ENCODE results near the gene FBXW8.

The FBXW8 gene

DNA sequence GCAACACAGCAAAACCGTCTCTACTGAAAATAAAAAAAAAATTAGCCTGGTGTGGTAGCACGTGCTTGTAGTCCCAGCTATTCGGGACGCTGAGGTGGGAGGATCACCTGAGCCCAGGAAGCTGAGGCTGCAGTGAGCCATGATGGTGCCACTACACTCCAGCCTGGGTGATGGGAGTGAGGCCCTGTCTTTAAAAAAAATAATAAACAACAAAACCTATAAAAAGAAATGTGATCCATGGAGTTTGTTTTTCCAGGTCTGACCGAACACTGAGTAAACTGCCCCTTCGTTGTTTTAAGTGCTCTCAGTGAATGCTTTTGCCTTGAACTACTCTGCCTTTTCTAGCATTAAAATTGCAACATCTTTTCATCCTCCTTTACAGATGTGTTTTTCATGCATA is 111.7 kb downstream of the FBXW8 start (continued):
- TF ChIP-seq ZNF26 (tag by site-specific recombination; IDR thresholded peaks at IDR 0.05), result no peak
- TF ChIP-seq, protein P1, sequence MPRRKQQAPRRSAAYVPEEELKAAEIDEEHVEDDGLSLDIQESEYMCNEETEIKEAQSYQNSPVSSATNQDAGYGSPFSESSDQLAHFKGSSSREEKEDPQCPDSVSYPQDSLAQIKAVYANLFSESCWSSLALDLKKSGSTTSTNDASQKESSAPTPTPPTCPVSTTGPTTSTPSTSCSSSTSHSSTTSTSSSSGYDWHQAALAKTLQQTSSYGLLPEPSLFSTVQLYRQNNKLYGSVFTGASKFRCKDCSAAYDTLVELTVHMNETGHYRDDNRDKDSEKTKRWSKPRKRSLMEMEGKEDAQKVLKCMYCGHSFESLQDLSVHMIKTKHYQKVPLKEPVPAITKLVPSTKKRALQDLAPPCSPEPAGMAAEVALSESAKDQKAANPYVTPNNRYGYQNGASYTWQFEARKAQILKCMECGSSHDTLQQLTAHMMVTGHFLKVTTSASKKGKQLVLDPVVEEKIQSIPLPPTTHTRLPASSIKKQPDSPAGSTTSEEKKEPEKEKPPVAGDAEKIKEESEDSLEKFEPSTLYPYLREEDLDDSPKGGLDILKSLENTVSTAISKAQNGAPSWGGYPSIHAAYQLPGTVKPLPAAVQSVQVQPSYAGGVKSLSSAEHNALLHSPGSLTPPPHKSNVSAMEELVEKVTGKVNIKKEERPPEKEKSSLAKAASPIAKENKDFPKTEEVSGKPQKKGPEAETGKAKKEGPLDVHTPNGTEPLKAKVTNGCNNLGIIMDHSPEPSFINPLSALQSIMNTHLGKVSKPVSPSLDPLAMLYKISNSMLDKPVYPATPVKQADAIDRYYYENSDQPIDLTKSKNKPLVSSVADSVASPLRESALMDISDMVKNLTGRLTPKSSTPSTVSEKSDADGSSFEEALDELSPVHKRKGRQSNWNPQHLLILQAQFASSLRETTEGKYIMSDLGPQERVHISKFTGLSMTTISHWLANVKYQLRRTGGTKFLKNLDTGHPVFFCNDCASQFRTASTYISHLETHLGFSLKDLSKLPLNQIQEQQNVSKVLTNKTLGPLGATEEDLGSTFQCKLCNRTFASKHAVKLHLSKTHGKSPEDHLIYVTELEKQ (tag by site-specific recombination; IDR thresholded peaks at IDR 0.05; ENCODE audit: borderline replicate concordance), result no peak

- Histone ChIP-seq H3K4me3 (ENCODE audit: low read depth, low read length) (no peak overlapping the region), H3K4me1 (ENCODE audit: control insufficient read depth, insufficient read depth, low read length) (peaks cover 6% of the 10 kb centered on the region), H3K9me3 (ENCODE audit: control insufficient read depth, insufficient read depth, low read depth, low read length) (no peaks in the 10 kb centered on the region), H3K36me3 (ENCODE audit: control insufficient read depth in 2 of 2, insufficient read depth in 1 of 2, low read length in 2 of 2) (peaks cover 0 to 51% of the 10 kb centered on the region in 2 experiments; a peak in 2 of 3 replicates), H3K27ac (ENCODE audit: extremely low read depth, low read depth, low read length) (no peak overlapping the region)
- TF ChIP-seq, protein P2, sequence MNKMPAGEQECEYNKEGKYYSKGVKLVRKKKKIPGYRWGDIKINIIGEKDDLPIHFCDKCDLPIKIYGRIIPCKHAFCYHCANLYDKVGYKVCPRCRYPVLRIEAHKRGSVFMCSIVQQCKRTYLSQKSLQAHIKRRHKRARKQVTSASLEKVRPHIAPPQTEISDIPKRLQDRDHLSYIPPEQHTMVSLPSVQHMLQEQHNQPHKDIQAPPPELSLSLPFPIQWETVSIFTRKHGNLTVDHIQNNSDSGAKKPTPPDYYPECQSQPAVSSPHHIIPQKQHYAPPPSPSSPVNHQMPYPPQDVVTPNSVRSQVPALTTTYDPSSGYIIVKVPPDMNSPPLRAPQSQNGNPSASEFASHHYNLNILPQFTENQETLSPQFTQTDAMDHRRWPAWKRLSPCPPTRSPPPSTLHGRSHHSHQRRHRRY (tag by site-specific recombination; IDR thresholded peaks at IDR 0.05), result no peak
- no peak for TF ChIP-seq HIC1 (tag by site-specific recombination; IDR thresholded peaks at IDR 0.05)
- TF ChIP-seq ZNF37A (tag by site-specific recombination; IDR thresholded peaks at IDR 0.05), result no peak
- no peak for TF ChIP-seq ZNF768 (tag by site-specific recombination; IDR thresholded peaks at IDR 0.05)
- TF ChIP-seq, protein P3, sequence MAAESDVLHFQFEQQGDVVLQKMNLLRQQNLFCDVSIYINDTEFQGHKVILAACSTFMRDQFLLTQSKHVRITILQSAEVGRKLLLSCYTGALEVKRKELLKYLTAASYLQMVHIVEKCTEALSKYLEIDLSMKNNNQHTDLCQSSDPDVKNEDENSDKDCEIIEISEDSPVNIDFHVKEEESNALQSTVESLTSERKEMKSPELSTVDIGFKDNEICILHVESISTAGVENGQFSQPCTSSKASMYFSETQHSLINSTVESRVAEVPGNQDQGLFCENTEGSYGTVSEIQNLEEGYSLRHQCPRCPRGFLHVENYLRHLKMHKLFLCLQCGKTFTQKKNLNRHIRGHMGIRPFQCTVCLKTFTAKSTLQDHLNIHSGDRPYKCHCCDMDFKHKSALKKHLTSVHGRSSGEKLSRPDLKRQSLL (tag by site-specific recombination; IDR thresholded peaks at IDR 0.05), result no peak
- no peak for TF ChIP-seq SETDB1 (IDR thresholded peaks at IDR 0.05; ENCODE audit: insufficient read length, low read length)
- TF ChIP-seq ZFP41 (tag by site-specific recombination; IDR thresholded peaks at IDR 0.05; ENCODE audit: borderline replicate concordance), result no peak
- no peak for TF ChIP-seq ZNF184 (tag by site-specific recombination; IDR thresholded peaks at IDR 0.05)
- TF ChIP-seq, protein P4, sequence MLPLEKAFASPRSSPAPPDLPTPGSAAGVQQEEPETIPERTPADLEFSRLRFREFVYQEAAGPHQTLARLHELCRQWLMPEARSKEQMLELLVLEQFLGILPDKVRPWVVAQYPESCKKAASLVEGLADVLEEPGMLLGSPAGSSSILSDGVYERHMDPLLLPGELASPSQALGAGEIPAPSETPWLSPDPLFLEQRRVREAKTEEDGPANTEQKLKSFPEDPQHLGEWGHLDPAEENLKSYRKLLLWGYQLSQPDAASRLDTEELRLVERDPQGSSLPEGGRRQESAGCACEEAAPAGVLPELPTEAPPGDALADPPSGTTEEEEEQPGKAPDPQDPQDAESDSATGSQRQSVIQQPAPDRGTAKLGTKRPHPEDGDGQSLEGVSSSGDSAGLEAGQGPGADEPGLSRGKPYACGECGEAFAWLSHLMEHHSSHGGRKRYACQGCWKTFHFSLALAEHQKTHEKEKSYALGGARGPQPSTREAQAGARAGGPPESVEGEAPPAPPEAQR (tag by site-specific recombination; IDR thresholded peaks at IDR 0.05), result no peak
- TF ChIP-seq, protein P5, sequence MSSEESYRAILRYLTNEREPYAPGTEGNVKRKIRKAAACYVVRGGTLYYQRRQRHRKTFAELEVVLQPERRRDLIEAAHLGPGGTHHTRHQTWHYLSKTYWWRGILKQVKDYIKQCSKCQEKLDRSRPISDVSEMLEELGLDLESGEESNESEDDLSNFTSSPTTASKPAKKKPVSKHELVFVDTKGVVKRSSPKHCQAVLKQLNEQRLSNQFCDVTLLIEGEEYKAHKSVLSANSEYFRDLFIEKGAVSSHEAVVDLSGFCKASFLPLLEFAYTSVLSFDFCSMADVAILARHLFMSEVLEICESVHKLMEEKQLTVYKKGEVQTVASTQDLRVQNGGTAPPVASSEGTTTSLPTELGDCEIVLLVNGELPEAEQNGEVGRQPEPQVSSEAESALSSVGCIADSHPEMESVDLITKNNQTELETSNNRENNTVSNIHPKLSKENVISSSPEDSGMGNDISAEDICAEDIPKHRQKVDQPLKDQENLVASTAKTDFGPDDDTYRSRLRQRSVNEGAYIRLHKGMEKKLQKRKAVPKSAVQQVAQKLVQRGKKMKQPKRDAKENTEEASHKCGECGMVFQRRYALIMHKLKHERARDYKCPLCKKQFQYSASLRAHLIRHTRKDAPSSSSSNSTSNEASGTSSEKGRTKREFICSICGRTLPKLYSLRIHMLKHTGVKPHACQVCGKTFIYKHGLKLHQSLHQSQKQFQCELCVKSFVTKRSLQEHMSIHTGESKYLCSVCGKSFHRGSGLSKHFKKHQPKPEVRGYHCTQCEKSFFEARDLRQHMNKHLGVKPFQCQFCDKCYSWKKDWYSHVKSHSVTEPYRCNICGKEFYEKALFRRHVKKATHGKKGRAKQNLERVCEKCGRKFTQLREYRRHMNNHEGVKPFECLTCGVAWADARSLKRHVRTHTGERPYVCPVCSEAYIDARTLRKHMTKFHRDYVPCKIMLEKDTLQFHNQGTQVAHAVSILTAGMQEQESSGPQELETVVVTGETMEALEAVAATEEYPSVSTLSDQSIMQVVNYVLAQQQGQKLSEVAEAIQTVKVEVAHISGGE (tag by site-specific recombination; conservative IDR thresholded peaks at IDR 0.05; ENCODE audit: low read depth), result no peak
- ChIA-PET POLR2A (no interaction called here), CTCF (interaction anchor here (0.6 to 6.3 kb wide), 15 partner anchors 10 to 302 kb away, joined by 3 to 106 read pairs (median 3); no protein-coding TSS in a partner anchor)
These were observed 113.5 kb downstream of the FBXW8 start for GRCh38 chr12:117023998-117024960.
